Adipocyte (in vitro differentiated cells): ENCODE data around the gene PIK3CD.

Experiments
- DNase-seq: peaks from one replicate; pipeline ENCODE4 v3.0.0-alpha.2; 2015; ENCODE audit warnings: low read depth
- H3K27me3 ChIP-seq: replicated peaks from 2 replicates; pipeline ENCODE4 v1.7.0; 2013; ENCODE audit warnings: mild to moderate bottlenecking, low read length, moderate library complexity; ENCODE audit not compliant: control insufficient read depth, insufficient read depth
- H3K36me3 ChIP-seq: 2 replicates; pipeline ENCODE4 v1.7.0; 2013; ENCODE audit warnings: low read length, mild to moderate bottlenecking, moderate library complexity; ENCODE audit not compliant: control insufficient read depth, insufficient read depth, severe bottlenecking
- H3K4me1 ChIP-seq: 2 replicates; pipeline ENCODE4 v1.7.0; 2013; ENCODE audit warnings: mild to moderate bottlenecking, low read length, moderate library complexity; ENCODE audit not compliant: control insufficient read depth, insufficient read depth
- H3K4me3 ChIP-seq: 2 replicates; pipeline ENCODE4 v1.7.0; 2013; ENCODE audit warnings: mild to moderate bottlenecking, low read length, moderate library complexity
- H3K9ac ChIP-seq: 2 replicates; pipeline ENCODE4 v1.7.0; 2013; ENCODE audit warnings: mild to moderate bottlenecking, low read length, moderate library complexity
- H3K9me3 ChIP-seq: 2 replicates; pipeline ENCODE4 v1.7.0; 2013; ENCODE audit warnings: mild to moderate bottlenecking, low read length, moderate library complexity; ENCODE audit not compliant: control insufficient read depth

PIK3CD gene

GRCh38 chr1:9651565-9652378, at the start of gene PIK3CD:
PIK3CD (plus strand) TSS chr1:9651731; CDS start chr1:9710456, 58,725 bp downstream.
- DNase-seq = peak; percentile 75
- H3K9me3 ChIP-seq = no peaks in the 10 kb centered on the region
- H3K4me1 ChIP-seq = peaks cover 8% of the 10 kb centered on the region
- H3K9ac ChIP-seq = no peak within 1 kb of the TSS
- peak within 1 kb of the TSS; percentile 69 for H3K4me3 ChIP-seq
- peaks cover 11% of the 10 kb centered on the region for H3K27me3 ChIP-seq
- no peaks in the 10 kb centered on the region for H3K36me3 ChIP-seq

DNA sequence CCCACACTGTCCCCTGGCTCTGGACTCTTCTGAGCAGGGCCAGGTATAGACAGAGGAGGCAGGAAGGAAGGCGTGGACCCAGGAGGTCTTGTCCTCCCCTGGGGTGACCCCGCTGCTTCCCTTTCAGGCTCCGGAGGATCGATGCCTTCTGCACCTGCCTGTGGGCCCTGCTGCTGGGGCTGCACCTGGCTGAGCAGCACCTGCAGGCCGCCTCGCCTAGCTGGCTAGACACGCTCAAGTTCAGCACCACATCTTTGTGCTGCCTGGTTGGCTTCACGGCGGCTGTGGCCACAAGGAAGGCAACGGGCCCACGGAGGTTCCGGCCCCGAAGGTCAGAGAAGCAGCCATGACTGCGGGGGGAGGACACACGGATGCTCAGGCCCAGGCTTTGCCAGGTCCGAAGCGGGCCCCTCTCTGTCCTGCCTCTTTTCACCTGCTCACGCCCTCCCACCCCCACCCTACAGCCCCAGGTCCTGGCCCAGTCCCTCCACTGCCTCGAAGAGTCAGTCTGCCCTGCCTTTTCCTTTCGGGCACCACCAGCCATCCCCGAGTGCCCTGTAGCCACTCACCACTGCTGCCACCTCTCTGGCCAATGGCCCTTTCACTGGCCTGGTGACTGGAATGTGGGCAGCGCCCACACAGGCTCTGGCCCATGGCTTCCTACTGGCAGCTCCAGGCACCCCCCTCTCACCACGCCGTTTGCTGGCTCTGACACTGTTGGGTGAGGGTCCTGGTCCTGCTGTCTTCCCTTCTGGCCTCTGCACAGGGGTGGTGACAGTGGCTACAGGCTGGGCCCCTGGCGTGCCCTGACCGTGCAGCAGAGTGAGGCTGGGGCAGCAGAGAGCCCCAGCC, 49.4 kb upstream of the PIK3CD start:
- Histone ChIP-seq H3K4me1 (no peaks in the 10 kb centered on the region), H3K9ac (no peak overlapping the region), H3K4me3 (no peak overlapping the region), H3K27me3 (no peaks in the 10 kb centered on the region), H3K36me3 (peaks cover 41% of the 10 kb centered on the region), H3K9me3 (no peaks in the 10 kb centered on the region)
- DNase-seq = no peak

DNA sequence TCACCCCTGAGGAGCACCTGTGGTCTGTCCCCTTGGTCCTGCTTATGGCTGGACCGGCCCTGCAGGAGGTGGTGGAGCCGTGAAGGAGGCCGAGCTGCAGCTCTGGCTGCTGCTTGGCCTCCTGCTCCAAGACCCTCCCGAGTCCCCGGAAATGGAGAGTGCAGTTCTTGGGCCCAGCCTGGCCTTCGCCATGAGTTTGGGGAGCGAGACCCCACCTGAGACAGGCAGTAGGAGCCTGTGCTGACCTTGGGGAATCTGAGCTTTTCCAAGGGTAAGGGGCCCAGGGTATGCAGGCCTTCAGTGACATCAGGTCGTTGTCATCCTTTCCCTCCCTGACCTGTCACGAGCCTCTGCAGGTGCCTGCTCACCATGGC, 48.8 kb upstream of the PIK3CD start:
- Histone ChIP-seq H3K36me3 (peaks cover 39% of the 10 kb centered on the region), H3K9ac (no peak overlapping the region), H3K4me1 (no peaks in the 10 kb centered on the region), H3K4me3 (no peak overlapping the region), H3K9me3 (no peaks in the 10 kb centered on the region), H3K27me3 (no peaks in the 10 kb centered on the region)
- DNase-seq = no peak

DNA sequence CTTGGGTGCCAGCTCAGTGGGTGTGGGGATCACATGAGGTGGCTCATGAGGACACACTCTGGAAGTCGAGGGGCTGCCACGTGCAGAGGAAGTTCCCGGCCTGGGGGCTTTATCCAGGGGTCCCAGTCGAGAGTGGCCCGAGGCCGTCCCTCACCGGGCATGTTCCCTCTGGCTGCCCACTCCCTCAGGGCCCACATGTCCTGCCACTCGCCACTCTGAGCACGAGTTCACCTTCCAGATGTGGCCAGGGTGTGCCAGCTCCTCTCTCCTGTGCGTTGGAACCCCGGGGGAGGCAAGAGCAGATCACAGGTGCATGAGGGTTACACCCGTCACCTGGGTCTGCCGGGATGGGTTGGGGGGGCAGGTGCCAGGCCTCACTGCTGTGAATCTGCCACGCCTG, 48.2 kb upstream of the PIK3CD start:
- H3K9me3 ChIP-seq = no peaks in the 10 kb centered on the region
- H3K4me1 ChIP-seq = no peaks in the 10 kb centered on the region
- DNase-seq = no peak
- peaks cover 34% of the 10 kb centered on the region for H3K36me3 ChIP-seq
- H3K4me3 ChIP-seq = no peak overlapping the region
- no peaks in the 10 kb centered on the region for H3K27me3 ChIP-seq
- no peak overlapping the region for H3K9ac ChIP-seq

DNA sequence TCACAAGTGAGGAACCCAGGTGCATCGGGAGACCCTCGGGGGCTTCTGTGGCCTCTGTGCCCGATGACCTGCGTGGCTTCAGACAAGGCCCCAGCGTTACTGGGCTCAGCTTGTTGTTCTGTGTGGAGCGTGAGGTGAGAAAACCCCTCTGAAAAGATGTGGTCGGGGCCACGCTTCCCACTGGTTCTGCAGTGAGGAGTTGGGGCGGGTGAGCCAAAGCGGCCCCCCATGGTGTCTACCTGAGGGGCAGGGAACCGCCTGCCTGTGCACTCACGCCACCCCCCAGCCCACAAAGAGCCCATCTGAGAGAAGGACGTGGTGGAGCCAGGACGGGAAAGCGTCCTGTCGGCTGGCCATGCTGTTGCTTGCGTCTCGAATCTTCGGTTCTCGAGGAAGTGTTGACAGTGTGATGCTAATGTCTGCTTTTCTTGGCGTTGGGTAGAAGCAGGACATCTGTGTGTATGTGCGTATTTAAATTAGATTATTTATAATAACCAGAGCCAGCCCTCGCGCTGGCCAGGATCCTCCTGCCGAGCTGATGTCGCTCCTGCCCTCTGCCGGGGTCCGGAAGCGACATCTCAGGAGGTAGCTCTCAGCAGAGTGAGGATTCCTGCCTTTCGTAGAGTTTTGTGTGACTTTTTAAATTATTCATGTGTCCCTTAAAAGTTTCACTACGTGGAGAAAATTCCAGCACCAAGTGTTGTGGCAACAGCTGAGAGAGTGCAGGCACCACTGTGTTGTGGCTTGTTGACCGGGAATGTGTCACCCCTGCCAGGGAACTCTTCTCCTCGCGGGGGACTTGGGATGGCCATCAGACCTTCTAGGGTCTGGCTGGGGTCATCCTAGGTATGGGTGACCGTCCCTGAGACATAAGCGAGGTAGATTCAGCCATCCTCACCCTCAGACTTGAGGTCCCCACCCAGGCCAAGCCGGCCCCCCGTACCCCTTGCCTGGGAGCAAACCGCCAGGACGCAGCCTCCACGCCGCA, 47.5 kb upstream of the PIK3CD start:
- no peaks in the 10 kb centered on the region for H3K4me1 ChIP-seq
- no peak overlapping the region for H3K4me3 ChIP-seq
- no peak overlapping the region for H3K9ac ChIP-seq
- H3K9me3 ChIP-seq = no peaks in the 10 kb centered on the region
- H3K36me3 ChIP-seq = peaks cover 32% of the 10 kb centered on the region
- H3K27me3 ChIP-seq = no peaks in the 10 kb centered on the region
- DNase-seq = no peak

DNA sequence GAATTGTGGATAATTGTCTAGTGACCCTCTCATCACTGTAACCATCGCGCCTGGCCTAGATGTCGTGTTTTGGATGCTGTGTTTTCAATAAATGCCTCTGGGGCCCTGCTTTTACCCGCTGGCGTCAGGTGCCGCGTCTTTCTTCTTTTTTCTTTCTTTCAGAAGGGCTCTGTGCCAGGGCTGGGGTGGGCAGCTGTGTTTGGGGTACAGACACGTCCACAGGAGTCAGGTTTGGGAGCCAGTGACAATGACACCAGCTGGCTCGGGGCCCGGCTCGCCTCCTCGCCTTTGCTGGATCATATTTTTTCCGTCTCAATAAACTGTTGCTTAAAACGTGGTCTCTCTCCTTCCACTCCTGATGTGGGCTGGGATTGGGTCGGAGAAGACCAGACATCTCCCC, 46.7 kb upstream of the PIK3CD start:
- no peaks in the 10 kb centered on the region for H3K9me3 ChIP-seq
- no peaks in the 10 kb centered on the region for H3K27me3 ChIP-seq
- no peak overlapping the region for H3K4me3 ChIP-seq
- H3K36me3 ChIP-seq = peaks cover 36% of the 10 kb centered on the region
- H3K9ac ChIP-seq = no peak overlapping the region
- no peak for DNase-seq
- no peaks in the 10 kb centered on the region for H3K4me1 ChIP-seq

DNA sequence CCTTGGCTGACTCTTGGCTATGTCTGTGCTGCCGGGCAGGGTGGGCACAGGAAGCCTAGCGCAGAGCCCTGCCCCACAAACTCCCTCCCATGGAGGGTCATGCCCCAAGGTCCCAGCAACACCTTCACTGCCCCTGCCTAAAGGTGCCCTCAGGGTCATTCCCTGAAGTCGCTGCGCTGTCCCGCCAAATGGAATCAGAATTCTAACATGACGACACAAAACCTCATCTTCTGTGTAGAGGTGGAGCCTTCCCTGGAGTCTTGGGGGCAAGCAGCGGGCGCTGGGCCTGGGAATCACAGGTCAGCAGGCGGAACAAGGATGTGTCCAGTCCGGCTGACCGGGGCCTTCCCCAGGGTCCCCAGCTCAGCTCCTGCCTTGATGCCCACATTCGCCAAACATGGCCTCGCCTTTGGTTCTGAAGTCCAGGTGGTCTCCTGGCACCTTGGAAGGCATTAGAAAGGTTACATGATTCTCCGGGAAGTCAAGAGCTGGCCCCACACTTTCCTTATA, 45.5 kb upstream of the PIK3CD start:
- no peaks in the 10 kb centered on the region for H3K27me3 ChIP-seq
- peaks cover 37% of the 10 kb centered on the region for H3K36me3 ChIP-seq
- DNase-seq = no peak
- no peaks in the 10 kb centered on the region for H3K4me1 ChIP-seq
- no peak overlapping the region for H3K4me3 ChIP-seq
- H3K9me3 ChIP-seq = no peaks in the 10 kb centered on the region
- no peak overlapping the region for H3K9ac ChIP-seq

DNA sequence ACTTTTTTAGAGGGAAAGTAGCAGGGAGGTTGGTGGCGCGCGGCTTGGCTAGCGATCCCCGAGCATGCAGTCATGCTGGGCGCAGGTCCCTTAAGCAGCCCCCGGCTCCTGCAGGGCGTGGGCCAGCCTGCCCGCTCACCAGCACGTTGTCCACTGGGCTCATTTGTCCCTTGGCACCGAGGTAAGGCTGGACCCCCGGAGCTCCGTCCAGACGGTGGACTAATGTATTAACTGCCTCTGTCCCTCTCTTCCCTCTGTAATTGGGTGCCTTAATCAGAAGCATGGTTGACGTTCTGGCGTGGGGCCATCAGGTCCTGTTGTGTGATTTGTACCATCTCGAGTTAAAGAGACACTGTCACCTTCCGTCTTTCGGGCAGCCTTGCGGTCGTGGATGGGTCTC, 45.1 kb upstream of the PIK3CD start:
- Histone ChIP-seq H3K9ac (no peak overlapping the region), H3K36me3 (peaks cover 35% of the 10 kb centered on the region), H3K4me1 (no peaks in the 10 kb centered on the region), H3K9me3 (no peaks in the 10 kb centered on the region), H3K4me3 (no peak overlapping the region), H3K27me3 (no peaks in the 10 kb centered on the region)
- DNase-seq = no peak

GRCh38 chr1:9606948-9607347, 44.6 kb upstream of the PIK3CD start:
- H3K4me1 ChIP-seq = no peaks in the 10 kb centered on the region
- no peak for DNase-seq
- H3K9me3 ChIP-seq = no peaks in the 10 kb centered on the region
- H3K27me3 ChIP-seq = no peaks in the 10 kb centered on the region
- H3K4me3 ChIP-seq = no peak overlapping the region
- H3K36me3 ChIP-seq = peaks cover 35% of the 10 kb centered on the region
- H3K9ac ChIP-seq = no peak overlapping the region

GRCh38 chr1:9607352-9607751, 44.2 kb upstream of the PIK3CD start:
- Histone ChIP-seq H3K27me3 (no peaks in the 10 kb centered on the region), H3K4me1 (no peaks in the 10 kb centered on the region), H3K9ac (no peak overlapping the region), H3K4me3 (no peak overlapping the region), H3K9me3 (no peaks in the 10 kb centered on the region), H3K36me3 (peaks cover 34% of the 10 kb centered on the region)
- no peak for DNase-seq
